ENCODE measurements around the gene UBL4B. TPM values are rescaled to one million over a fixed set of nuclear protein-coding genes. Genes with fewer than 3 reads are reported as not detected.

The UBL4B gene
- total and polyA plus RNA-seq, 2 experiments from 2014 or later = not detected

DNA sequence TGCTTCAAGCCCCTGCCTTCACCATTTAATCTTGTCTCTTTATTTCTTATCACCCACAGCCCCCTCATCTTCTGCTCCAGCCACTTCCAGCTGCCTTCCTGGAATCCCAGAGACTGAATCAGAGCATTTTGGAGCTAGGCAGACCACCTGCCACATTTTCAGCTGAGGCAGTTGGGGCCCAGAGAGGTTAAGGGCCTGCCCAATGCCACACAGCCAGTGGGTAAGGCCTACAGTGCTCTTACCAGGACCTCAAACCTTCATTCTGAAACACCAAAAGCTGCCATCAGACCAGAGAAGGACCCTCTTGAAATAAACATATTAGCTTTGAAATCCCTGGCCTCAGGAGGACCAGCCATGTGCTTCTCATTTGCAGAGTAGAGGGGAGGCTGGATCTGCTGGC, 20.4 kb downstream of the UBL4B start:
- Histone ChIP-seq H3K4me2 (no peak overlapping the region), H3K36me3 (ENCODE audit: insufficient read depth) (no peaks in the 10 kb centered on the region), H3K9me2 (ENCODE audit: insufficient read depth) (no peaks in the 10 kb centered on the region), H2AFZ (no peak overlapping the region), H3K27ac (ENCODE audit: low read depth) (no peak overlapping the region), H3K27me3 (ENCODE audit: insufficient read depth) (peaks cover 28% of the 10 kb centered on the region), H3K4me3 (no peak overlapping the region), H3F3A (replicated peaks; ENCODE audit: low read depth) (no peaks in the 10 kb centered on the region), H3K79me2 (replicated peaks; ENCODE audit: insufficient read depth) (no peaks in the 10 kb centered on the region), H3K4me1 (ENCODE audit: insufficient read depth) (peaks cover 29% of the 10 kb centered on the region), H4K20me1 (replicated peaks; ENCODE audit: insufficient read depth) (no peaks in the 10 kb centered on the region)
- Mint-ChIP-seq H3K9me3 (no peaks in the 10 kb centered on the region; the same call in 2 of the 3 replicates), H3K27ac (no peak overlapping the region), H3K27me3 (ENCODE audit: insufficient read depth, low read depth, poor library complexity) (peaks cover 29% of the 10 kb centered on the region), H3K36me3 (ENCODE audit: low read depth) (no peaks in the 10 kb centered on the region), H3K4me3 (no peak overlapping the region), H3K4me1 (peaks cover 36% of the 10 kb centered on the region)
- TF ChIP-seq, protein P1, sequence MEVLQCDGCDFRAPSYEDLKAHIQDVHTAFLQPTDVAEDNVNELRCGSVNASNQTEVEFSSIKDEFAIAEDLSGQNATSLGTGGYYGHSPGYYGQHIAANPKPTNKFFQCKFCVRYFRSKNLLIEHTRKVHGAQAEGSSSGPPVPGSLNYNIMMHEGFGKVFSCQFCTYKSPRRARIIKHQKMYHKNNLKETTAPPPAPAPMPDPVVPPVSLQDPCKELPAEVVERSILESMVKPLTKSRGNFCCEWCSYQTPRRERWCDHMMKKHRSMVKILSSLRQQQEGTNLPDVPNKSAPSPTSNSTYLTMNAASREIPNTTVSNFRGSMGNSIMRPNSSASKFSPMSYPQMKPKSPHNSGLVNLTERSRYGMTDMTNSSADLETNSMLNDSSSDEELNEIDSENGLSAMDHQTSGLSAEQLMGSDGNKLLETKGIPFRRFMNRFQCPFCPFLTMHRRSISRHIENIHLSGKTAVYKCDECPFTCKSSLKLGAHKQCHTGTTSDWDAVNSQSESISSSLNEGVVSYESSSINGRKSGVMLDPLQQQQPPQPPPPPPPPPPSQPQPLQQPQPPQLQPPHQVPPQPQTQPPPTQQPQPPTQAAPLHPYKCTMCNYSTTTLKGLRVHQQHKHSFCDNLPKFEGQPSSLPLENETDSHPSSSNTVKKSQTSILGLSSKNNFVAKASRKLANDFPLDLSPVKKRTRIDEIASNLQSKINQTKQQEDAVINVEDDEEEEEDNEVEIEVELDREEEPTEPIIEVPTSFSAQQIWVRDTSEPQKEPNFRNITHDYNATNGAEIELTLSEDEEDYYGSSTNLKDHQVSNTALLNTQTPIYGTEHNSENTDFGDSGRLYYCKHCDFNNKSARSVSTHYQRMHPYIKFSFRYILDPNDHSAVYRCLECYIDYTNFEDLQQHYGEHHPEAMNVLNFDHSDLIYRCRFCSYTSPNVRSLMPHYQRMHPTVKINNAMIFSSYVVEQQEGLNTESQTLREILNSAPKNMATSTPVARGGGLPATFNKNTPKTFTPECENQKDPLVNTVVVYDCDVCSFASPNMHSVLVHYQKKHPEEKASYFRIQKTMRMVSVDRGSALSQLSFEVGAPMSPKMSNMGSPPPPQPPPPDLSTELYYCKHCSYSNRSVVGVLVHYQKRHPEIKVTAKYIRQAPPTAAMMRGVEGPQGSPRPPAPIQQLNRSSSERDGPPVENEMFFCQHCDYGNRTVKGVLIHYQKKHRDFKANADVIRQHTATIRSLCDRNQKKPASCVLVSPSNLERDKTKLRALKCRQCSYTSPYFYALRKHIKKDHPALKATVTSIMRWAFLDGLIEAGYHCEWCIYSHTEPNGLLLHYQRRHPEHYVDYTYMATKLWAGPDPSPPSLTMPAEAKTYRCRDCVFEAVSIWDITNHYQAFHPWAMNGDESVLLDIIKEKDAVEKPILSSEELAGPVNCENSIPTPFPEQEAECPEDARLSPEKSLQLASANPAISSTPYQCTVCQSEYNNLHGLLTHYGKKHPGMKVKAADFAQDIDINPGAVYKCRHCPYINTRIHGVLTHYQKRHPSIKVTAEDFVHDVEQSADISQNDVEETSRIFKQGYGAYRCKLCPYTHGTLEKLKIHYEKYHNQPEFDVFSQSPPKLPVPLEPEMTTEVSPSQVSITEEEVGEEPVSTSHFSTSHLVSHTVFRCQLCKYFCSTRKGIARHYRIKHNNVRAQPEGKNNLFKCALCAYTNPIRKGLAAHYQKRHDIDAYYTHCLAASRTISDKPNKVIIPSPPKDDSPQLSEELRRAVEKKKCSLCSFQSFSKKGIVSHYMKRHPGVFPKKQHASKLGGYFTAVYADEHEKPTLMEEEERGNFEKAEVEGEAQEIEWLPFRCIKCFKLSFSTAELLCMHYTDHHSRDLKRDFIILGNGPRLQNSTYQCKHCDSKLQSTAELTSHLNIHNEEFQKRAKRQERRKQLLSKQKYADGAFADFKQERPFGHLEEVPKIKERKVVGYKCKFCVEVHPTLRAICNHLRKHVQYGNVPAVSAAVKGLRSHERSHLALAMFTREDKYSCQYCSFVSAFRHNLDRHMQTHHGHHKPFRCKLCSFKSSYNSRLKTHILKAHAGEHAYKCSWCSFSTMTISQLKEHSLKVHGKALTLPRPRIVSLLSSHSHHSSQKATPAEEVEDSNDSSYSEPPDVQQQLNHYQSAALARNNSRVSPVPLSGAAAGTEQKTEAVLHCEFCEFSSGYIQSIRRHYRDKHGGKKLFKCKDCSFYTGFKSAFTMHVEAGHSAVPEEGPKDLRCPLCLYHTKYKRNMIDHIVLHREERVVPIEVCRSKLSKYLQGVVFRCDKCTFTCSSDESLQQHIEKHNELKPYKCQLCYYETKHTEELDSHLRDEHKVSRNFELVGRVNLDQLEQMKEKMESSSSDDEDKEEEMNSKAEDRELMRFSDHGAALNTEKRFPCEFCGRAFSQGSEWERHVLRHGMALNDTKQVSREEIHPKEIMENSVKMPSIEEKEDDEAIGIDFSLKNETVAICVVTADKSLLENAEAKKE (CRISPR knock-in tag; IDR thresholded peaks at IDR 0.05) = no peak
- TF ChIP-seq JUNB (IDR thresholded peaks at IDR 0.05; ENCODE audit: unreplicated experiment) (no peak), EZH2phosphoT487 (IDR thresholded peaks at IDR 0.05; ENCODE audit: unreplicated experiment) (no peak), STAT1 (IDR thresholded peaks at IDR 0.05; ENCODE audit: unreplicated experiment) (no peak), EZH2 (IDR thresholded peaks at IDR 0.05; ENCODE audit: low read depth, unreplicated experiment) (no peak), POLR2AphosphoS5 (IDR thresholded peaks at IDR 0.05; ENCODE audit: low read depth) (no peak)
- no peak for ATAC-seq
- no peak for DNase-seq (ENCODE audit: low spot score)

DNA sequence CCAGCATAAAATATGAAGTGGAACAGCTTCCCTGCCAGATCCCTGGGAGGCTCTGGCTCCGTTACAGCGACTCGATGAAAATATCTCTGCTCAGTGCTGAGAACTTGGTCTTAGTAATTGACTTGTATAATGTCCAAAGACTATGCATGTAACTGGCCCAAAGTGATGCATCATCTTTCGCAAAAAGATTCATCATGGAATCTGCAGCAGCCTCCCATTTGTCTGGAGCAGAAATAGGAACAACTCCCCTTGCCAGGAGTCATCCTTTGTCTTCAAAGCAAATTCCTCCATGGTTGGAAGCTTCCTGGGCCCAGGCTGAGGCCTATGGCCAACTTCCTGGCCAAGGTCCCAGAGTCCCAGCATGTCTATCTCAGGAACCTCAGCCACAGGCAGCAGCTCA, 21.2 kb downstream of the UBL4B start:
- Histone ChIP-seq H3K79me2 (replicated peaks; ENCODE audit: insufficient read depth) (no peaks in the 10 kb centered on the region), H3K27ac (ENCODE audit: low read depth) (no peak overlapping the region), H3K4me3 (no peak overlapping the region), H3K4me1 (ENCODE audit: insufficient read depth) (peaks cover 29% of the 10 kb centered on the region), H2AFZ (no peak overlapping the region), H3K9me2 (ENCODE audit: insufficient read depth) (no peaks in the 10 kb centered on the region), H3K36me3 (ENCODE audit: insufficient read depth) (no peaks in the 10 kb centered on the region), H3F3A (replicated peaks; ENCODE audit: low read depth) (no peaks in the 10 kb centered on the region), H3K4me2 (no peak overlapping the region), H4K20me1 (replicated peaks; ENCODE audit: insufficient read depth) (no peaks in the 10 kb centered on the region), H3K27me3 (ENCODE audit: insufficient read depth) (peaks cover 28% of the 10 kb centered on the region)
- H3K9me3 Mint-ChIP-seq = no peaks in the 10 kb centered on the region; the same call in 2 of the 3 replicates
- H3K27me3 Mint-ChIP-seq (ENCODE audit: insufficient read depth, low read depth, poor library complexity) = peaks cover 29% of the 10 kb centered on the region
- no peaks in the 10 kb centered on the region for H3K36me3 Mint-ChIP-seq (ENCODE audit: low read depth)
- peaks cover 37% of the 10 kb centered on the region for H3K4me1 Mint-ChIP-seq
- ATAC-seq (no peak), DNase-seq (ENCODE audit: low spot score) (no peak)
- no peak overlapping the region for H3K27ac Mint-ChIP-seq
- no peak overlapping the region for H3K4me3 Mint-ChIP-seq
- TF ChIP-seq, protein P2, sequence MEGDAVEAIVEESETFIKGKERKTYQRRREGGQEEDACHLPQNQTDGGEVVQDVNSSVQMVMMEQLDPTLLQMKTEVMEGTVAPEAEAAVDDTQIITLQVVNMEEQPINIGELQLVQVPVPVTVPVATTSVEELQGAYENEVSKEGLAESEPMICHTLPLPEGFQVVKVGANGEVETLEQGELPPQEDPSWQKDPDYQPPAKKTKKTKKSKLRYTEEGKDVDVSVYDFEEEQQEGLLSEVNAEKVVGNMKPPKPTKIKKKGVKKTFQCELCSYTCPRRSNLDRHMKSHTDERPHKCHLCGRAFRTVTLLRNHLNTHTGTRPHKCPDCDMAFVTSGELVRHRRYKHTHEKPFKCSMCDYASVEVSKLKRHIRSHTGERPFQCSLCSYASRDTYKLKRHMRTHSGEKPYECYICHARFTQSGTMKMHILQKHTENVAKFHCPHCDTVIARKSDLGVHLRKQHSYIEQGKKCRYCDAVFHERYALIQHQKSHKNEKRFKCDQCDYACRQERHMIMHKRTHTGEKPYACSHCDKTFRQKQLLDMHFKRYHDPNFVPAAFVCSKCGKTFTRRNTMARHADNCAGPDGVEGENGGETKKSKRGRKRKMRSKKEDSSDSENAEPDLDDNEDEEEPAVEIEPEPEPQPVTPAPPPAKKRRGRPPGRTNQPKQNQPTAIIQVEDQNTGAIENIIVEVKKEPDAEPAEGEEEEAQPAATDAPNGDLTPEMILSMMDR (conservative IDR thresholded peaks at IDR 0.05; ENCODE audit: low read depth in 2 of 2) = no peak
- TF ChIP-seq, protein P3, sequence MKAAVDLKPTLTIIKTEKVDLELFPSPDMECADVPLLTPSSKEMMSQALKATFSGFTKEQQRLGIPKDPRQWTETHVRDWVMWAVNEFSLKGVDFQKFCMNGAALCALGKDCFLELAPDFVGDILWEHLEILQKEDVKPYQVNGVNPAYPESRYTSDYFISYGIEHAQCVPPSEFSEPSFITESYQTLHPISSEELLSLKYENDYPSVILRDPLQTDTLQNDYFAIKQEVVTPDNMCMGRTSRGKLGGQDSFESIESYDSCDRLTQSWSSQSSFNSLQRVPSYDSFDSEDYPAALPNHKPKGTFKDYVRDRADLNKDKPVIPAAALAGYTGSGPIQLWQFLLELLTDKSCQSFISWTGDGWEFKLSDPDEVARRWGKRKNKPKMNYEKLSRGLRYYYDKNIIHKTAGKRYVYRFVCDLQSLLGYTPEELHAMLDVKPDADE (IDR thresholded peaks at IDR 0.05) = no peak
